Osteocyte (in vitro differentiated cells): Measurements from ENCODE around the gene AP2B1. TPM values are rescaled to one million over a fixed set of nuclear protein-coding genes. Genes with fewer than 3 reads are reported as not detected.
"Not testable (repeated sequence)": the region's sequence is repeated elsewhere in the genome, so short reads cannot be mapped to it uniquely, and the experiment has no call there.

Experiments
- DNase-seq: peaks from one replicate; pipeline ENCODE4 v3.0.0; 2021; ENCODE audit warnings: mixed read lengths; ENCODE audit not compliant: unreplicated experiment; ENCODE audit errors: extremely low spot score
- H3K27ac Mint-ChIP-seq: one replicate; pipeline ENCODE4 v1.8.0; 2021; ENCODE audit warnings: mild to moderate bottlenecking, mixed read lengths; ENCODE audit not compliant: unreplicated experiment
- H3K27me3 Mint-ChIP-seq: one replicate; pipeline ENCODE4 v1.8.0; 2021; ENCODE audit warnings: mixed read lengths; ENCODE audit not compliant: unreplicated experiment
- H3K36me3 Mint-ChIP-seq: one replicate; pipeline ENCODE4 v1.8.0; 2021; ENCODE audit warnings: mixed read lengths; ENCODE audit not compliant: unreplicated experiment
- H3K4me1 Mint-ChIP-seq: one replicate; pipeline ENCODE4 v1.8.0; 2021; ENCODE audit warnings: mixed read lengths; ENCODE audit not compliant: unreplicated experiment
- H3K4me3 Mint-ChIP-seq: one replicate; pipeline ENCODE4 v1.8.0; 2021; ENCODE audit warnings: mild to moderate bottlenecking, moderate library complexity, mixed read lengths; ENCODE audit not compliant: unreplicated experiment
- H3K9me3 Mint-ChIP-seq: one replicate; pipeline ENCODE4 v1.8.0; 2021; ENCODE audit warnings: mixed read lengths; ENCODE audit not compliant: unreplicated experiment
- CTCF ChIP-seq: fragments of 200-600 bp; sonication (generic); IDR thresholded peaks from 2 replicates; pipeline ENCODE4 v1.5.0; 2021; ENCODE audit warnings: antibody characterized with exemption, mild to moderate bottlenecking, moderate library complexity
- total RNA-seq: library from RNA; stranded (reverse); gene quantifications from 2 replicates; pipeline ENCODE4 v1.2.1, GENCODE V29; 2021

Gene AP2B1
- total RNA-seq, 1 donor from 2014 or later = 201 TPM

DNA sequence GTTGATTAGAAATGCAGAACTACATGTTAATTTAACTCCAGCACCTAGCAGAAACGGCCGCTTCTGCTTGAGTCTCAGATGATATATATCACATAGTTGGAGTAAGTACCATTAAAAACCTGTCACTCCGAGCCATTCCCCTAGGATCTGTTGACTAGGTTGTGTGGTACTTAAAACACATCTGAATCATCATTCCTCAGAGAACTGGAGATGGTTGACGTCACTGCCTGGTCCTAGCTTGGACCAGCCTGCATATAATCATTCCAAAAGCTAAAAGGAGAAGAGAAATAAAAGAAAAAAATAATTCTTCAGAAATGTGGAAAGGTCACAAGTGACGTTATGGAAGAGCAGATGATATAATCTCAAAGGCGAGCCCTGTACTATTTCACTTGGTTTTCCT lies 113.0 kb downstream of the AP2B1 start:
- TF ChIP-seq CTCF = no peak
- no peak for DNase-seq
- Mint-ChIP-seq H3K4me1 (peaks cover 26% of the 10 kb centered on the region), H3K27me3 (no peaks in the 10 kb centered on the region), H3K36me3 (peaks cover 17% of the 10 kb centered on the region), H3K27ac (no peak overlapping the region), H3K9me3 (no peaks in the 10 kb centered on the region), H3K4me3 (no peak overlapping the region)

DNA sequence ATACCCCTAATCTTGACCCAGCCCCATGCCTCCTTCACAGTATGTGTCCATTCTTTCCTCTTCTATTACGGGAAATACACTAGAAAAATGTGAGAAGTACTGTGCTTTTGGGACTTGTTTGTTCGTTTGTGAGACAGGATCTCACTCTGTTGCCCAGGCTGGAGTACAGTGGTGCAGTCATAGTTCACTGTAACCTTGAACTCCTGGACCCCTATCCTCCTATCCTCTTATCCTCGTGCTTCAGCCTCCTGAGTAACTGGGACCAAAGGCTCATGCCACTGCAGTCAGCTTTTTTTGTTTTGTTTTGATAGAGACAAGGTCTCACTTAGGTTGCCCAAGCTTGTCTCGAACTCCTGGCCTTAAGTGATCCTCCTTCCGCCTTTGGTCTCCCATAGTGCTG lies 114.4 kb downstream of the AP2B1 start:
- H3K27ac Mint-ChIP-seq = peak overlapping the region; percentile 62
- no peaks in the 10 kb centered on the region for H3K9me3 Mint-ChIP-seq
- no peak for DNase-seq
- H3K36me3 Mint-ChIP-seq = peaks cover 10% of the 10 kb centered on the region
- TF ChIP-seq CTCF = no peak
- H3K4me3 Mint-ChIP-seq = no peak overlapping the region
- H3K27me3 Mint-ChIP-seq = no peaks in the 10 kb centered on the region
- H3K4me1 Mint-ChIP-seq = peaks cover 30% of the 10 kb centered on the region

DNA sequence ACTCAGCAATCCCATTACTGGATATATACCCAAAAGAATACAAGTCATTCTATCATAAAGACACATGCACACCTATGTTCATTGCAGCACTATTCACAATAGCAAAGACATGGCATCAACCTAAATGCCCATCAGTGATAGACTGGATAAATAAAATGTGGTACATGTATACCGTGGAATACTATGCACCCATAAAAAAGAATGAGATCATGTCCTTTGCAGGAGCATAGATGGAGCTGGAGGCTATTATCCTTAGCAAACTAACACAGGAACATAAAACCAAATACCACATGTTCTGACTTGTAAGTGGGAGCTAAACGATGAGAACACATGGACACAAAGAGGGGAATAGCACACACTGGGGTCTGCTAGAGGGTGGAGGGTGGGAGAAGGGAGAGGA lies 116.2 kb downstream of the AP2B1 start:
- Mint-ChIP-seq H3K4me1 (peaks cover 16% of the 10 kb centered on the region), H3K36me3 (peaks cover 13% of the 10 kb centered on the region)
- not testable (repeated sequence) for H3K27me3 Mint-ChIP-seq, H3K4me3 Mint-ChIP-seq, DNase-seq, H3K9me3 Mint-ChIP-seq, H3K27ac Mint-ChIP-seq

DNA sequence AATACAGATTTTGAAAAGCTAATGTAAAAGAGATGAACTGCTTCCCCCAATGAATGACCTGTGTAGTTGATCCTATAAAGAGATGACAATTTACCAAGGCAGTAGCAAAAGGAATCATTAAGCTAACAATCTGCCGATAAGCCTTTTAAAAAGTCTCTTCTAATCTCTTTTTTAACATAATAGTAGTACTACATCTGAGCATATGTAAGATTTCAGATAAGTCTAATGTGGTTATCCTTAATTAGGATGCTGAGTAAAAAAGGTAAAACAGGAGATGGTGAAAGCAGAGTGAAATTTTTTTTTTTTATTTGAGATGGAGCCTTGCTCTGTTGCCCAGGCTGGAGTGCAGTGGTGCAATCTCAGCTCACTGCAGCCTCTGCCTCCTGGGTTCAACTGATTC lies 118.1 kb downstream of the AP2B1 start:
- no peaks in the 10 kb centered on the region for H3K9me3 Mint-ChIP-seq
- H3K4me1 Mint-ChIP-seq = peaks cover 19% of the 10 kb centered on the region
- no peaks in the 10 kb centered on the region for H3K27me3 Mint-ChIP-seq
- peaks cover 15% of the 10 kb centered on the region for H3K36me3 Mint-ChIP-seq
- TF ChIP-seq CTCF = no peak
- H3K27ac Mint-ChIP-seq = no peak overlapping the region
- H3K4me3 Mint-ChIP-seq = no peak overlapping the region
- DNase-seq = no peak

- no peak for TF ChIP-seq CTCF
- Mint-ChIP-seq H3K9me3 (no peaks in the 10 kb centered on the region), H3K4me3 (no peak overlapping the region), H3K4me1 (peaks cover 22% of the 10 kb centered on the region), H3K27ac (no peak overlapping the region), H3K27me3 (no peaks in the 10 kb centered on the region), H3K36me3 (peaks cover 19% of the 10 kb centered on the region)
- no peak for DNase-seq
Measured at GRCh38 chr17:35705705-35706104, 118.6 kb downstream of the AP2B1 start.

DNA sequence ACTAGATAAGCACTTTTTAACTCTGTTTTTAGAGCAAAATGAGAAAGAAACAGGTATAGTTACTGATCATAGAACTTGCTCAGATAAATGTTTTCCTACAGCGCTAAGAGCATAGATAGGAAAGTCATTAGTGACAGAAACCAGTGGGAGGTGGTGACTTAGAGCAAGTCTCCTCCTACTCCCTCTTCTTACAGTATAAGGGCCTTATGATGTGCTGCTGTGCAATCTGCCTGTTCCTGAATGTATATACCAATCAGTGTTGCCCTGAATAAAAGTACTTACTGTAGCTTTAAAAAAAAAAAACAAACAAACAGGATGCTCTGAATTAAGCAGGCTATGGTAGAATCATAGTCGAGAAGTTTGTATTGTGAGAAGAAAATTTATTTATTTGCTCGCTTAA lies 121.0 kb downstream of the AP2B1 start:
- no peak for DNase-seq
- H3K27me3 Mint-ChIP-seq = no peaks in the 10 kb centered on the region
- peaks cover 9% of the 10 kb centered on the region for H3K4me1 Mint-ChIP-seq
- H3K4me3 Mint-ChIP-seq = no peak overlapping the region
- H3K27ac Mint-ChIP-seq = peak overlapping the region; percentile 45
- TF ChIP-seq CTCF = no peak
- peaks cover 19% of the 10 kb centered on the region for H3K36me3 Mint-ChIP-seq
- no peaks in the 10 kb centered on the region for H3K9me3 Mint-ChIP-seq
